Activated naive CD8-positive, alpha-beta T cell treated with anti-CD3 and anti-CD28 coated beads, Interleukin-2, amount 50 U/mL, for 16 hours (primary cell): ENCODE measurements around the gene FHOD3.

Source experiments
- DNase-seq: peaks from one replicate; pipeline ENCODE4 v3.0.0-alpha.2; 2020; ENCODE audit warnings: low read depth, low spot score

Gene FHOD3

GRCh38 chr18:36655930-36656329, 358.4 kb downstream of the FHOD3 start:
- DNase-seq, result no peak

DNA sequence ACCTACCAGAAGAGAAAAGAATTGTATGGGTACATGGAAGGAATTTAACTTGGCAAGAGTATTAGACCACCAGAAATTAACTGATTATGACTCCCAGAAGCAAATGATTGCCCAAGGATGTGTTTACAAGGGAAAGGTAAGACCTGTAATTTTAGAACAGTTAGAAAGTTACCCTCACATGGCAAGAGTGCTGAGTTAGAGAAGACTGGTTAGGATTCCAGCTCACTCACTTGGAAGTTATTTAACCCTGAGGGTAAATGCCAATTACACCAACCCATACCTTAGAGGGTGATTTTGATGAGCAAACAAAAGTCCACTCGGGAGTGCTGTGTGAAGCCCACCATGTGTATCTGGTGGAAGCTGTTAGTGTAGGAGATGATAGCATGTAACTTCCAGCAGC, 361.1 kb downstream of the FHOD3 start:
- DNase-seq, result no peak

GRCh38 chr18:36660311-36660710, 362.8 kb downstream of the FHOD3 start:
- DNase-seq, result no peak

DNA sequence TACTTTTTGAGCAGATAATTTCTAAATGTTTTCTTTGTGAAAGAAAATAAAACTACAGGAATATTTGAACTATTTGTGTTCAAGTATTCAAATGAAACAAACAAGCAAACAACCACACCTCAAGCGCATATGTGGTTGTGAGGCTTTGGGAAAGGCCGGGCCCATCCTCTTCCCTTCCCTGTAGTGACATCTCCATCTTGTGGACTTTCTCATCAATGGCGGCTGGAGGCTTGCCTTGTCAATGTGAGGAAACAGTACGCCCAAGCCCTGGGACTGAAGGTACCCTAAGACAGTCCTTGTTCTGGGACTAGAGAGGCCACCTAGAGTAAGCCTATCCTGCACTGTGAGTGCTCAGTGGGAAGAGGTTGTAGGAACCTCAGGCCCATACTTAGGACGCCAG, 364.5 kb downstream of the FHOD3 start:
- DNase-seq, result no peak

- DNase-seq, result no peak
Measured at GRCh38 chr18:36663312-36663711, 365.8 kb downstream of the FHOD3 start.

- DNase-seq, result no peak
Measured at GRCh38 chr18:36665952-36666351, 368.4 kb downstream of the FHOD3 start.

- no peak for DNase-seq
Measured at GRCh38 chr18:36667811-36668210, 370.3 kb downstream of the FHOD3 start.

- no peak for DNase-seq
Measured at GRCh38 chr18:36668349-36668748, 370.8 kb downstream of the FHOD3 start.

DNA sequence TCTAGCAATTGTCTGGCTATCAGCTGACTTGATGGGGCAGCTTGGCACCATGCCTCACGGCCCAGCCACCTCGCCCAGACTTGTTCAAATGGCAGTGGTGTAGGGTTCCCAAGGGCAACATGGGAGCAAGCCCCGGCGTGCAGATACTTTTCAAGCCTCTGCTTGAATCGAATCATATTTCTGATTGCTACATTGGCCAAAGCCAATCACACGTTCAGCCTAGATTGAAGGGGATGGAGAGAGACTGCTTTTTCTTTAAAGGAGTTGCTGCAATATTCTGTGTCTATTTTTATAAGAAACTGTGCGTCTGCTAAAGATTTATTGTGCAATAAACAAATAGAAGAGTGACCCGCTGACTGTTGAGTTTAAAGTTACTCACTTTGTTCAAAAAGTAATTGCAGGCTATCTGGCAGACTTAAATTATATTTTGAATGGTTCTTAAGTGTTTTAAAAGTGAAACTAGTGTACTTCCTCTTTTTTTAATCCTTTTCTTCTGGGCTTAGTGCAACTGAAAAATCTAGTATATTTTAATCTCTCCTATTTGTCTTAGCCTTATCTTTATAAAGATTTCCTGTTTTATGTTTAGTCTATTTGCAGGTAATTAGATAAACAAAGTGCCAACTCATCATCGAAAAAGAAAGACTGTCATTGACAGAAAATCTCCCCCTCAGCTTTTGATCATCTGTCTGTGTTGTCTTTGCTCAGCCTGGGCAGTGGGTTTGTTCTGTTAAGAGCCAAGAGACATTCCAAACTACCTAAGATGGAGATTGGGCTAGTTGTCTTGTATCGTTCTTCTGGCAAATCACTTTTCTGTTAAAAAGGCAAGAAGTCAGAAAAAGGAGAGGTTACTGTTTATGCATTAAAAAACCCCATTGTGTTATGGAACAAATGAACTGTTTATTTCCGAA, 375.2 kb downstream of the FHOD3 start:
- DNase-seq, result no peak

- no peak for DNase-seq
Measured at GRCh38 chr18:36673452-36673851, 375.9 kb downstream of the FHOD3 start.

- DNase-seq, result no peak
Measured at GRCh38 chr18:36675076-36675475, 377.6 kb downstream of the FHOD3 start.

- no peak for DNase-seq
Measured at GRCh38 chr18:36675542-36675941, 378.0 kb downstream of the FHOD3 start.

DNA sequence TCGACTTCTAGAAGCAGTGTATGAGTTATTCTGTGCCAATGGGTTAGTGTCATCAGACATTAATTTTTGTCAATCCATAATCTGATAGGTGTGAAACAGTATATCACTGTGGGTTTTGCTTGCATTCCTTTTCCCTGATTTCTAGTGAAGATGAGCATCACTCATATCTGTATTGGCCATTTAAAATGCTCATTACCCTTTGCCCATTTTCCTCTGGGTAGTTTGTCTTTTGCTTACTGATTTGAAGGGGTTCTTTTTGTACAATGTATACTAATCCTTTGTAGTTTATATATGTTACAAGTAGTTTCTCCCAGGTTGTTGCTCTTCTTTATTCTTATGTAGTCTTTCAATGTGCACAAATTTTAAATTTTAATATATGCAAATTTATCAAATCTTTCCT, 379.1 kb downstream of the FHOD3 start:
- no peak for DNase-seq

GRCh38 chr18:36680042-36680441, 382.5 kb downstream of the FHOD3 start:
- no peak for DNase-seq

GRCh38 chr18:36685580-36685979, 388.1 kb downstream of the FHOD3 start:
- DNase-seq, result no peak

GRCh38 chr18:36688020-36688965, 390.8 kb downstream of the FHOD3 start:
- DNase-seq, result no peak

DNA sequence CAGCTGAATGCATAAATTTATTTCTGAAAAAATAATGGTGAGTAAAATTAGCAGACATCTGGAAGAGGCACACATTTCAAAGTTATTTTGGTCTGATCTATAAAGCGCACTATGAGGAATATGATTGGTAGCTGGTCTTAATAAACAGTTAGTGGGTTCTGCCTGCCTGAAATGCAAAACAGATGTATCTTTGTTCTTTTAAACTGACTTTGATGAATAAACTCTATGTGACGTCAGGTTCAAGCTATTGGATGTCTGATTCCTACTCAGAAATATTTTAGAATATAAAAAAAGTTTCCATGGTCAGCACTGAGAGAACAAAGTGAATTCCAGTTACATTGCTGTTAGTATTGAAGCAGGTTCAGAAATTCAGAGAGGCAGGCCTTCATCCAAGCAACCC, 394.9 kb downstream of the FHOD3 start:
- no peak for DNase-seq

GRCh38 chr18:36692921-36693332, 395.4 kb downstream of the FHOD3 start:
- DNase-seq, result no peak

- DNase-seq, result no peak
Measured at GRCh38 chr18:36693931-36694620, 396.6 kb downstream of the FHOD3 start.

DNA sequence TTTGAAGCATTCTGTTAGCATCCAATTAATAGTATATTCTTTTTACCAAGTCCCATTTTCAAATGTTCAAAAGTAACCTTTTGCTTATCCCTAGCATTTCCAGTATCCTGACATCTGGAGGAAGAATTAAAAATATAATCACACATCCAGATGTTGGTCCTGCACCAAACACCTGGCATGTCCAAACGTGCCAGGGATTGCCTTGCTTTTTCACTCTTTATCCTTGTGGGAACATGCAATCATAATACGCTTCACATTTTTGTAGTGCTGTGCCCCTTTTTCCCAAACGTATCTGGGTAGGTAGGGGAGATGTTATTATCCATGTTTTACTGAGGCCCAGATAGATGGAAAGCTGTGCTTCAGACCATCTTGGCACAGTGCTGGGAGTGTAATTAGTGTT, 398.3 kb downstream of the FHOD3 start:
- no peak for DNase-seq

DNA sequence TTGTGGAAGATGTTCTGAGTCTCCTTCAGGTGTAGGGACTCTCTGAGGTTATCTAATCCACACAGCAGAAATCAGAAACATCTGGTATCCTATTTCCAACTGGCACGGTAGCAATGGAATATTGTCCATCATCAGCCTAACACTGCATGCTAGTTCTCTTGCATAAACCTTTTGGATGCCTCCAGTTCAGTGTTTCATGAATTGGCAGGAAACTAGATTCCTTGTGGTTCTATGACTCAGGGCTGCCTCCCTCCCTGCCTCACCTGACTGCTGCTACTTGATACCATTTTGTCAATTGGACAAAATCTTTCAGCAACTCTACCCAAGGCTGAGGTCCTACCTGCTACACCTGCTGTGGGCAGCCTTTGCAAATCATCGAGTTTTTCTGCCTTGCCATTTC, 400.4 kb downstream of the FHOD3 start:
- no peak for DNase-seq

- no peak for DNase-seq
Measured at GRCh38 chr18:36700955-36701354, 403.4 kb downstream of the FHOD3 start.
